ENCODE results near the gene PTPA. TPM values are rescaled to one million over a fixed set of nuclear protein-coding genes. Genes with fewer than 3 reads are reported as not detected.

Gene PTPA
- total and polyA plus RNA-seq, 9 of the 15 experiments (the other 6 are each of a cell fraction or from before 2014, with no cell fraction given), result 1.7 to 121 (median 72.6) TPM

DNA sequence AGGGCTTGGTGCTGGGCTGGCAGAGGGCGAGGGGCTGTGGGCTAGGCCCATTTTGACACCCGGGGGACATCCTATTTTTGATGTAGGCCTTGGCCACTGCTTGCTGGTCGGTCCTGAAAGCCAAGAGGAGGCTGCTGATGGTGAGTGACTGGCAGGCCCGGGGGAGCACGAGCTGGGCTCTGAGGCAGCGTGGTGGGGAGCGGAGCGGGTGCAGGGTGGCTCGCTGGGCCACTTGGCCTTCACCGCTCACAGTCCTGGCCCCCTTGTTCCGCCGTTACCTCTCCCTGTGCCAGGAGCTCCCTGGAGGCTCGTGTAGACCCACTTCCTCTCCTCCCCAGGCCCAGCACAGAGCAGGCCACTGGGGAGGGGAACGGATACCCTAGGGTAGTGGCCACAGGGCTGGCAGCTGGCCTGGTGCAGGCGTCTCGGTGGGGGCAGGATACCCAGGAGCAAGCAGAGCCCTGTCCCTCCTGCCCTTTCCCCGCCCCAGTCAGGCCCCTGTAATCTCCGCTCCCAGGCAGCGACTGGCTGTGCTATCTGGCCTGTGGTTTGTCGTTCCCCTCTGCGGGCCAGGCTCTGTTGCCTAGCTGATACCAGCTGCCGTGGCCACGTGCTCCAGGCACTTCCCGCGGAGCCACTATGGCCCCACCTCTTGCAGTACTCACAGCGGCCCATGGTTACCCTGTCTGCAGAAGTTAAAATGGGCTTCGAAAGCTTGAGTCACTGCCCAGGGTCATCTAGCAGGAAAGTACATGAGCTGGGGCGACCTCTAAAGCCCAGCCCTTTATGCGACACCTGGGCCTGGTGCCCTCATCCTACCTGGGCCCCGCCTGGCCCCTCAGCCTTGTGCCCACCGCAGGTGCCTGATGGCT, 42.0 kb upstream of the PTPA start (continued):
- TF ChIP-seq ZFX (CRISPR knock-in tag; IDR thresholded peaks at IDR 0.05) (peak; percentile 84), VEZF1 (CRISPR knock-in tag; IDR thresholded peaks at IDR 0.05) (peak; percentile 94), U2AF1 (optimal IDR thresholded peaks at IDR 0.05; ENCODE audit: low read depth, low read length) (no peak), HDGF (IDR thresholded peaks at IDR 0.05) (no peak), CCNT2 (IDR thresholded peaks at IDR 0.05; ENCODE audit: borderline replicate concordance, extremely low read depth, insufficient read length, low read depth, low read length) (peak; percentile 100), KLF1 (tag; IDR thresholded peaks at IDR 0.05) (no peak; the same call in 1 of the 2 replicates), GABPB2 (CRISPR knock-in tag; conservative IDR thresholded peaks at IDR 0.05) (no peak), MED1 (CRISPR knock-in tag; IDR thresholded peaks at IDR 0.05; ENCODE audit: borderline replicate concordance) (no peak), NFE2 (IDR thresholded peaks at IDR 0.05; ENCODE audit: low read depth) (peak; percentile 26; the same call in 1 of the 2 replicates), HIVEP1 (CRISPR knock-in tag; IDR thresholded peaks at IDR 0.05) (no peak), PTTG1 (tag; IDR thresholded peaks at IDR 0.05; ENCODE audit: low read depth) (no peak), KLF13 (tag; IDR thresholded peaks at IDR 0.05; ENCODE audit: borderline replicate concordance, low read depth) (peak; percentile 66), SUPT5H (IDR thresholded peaks at IDR 0.05) (no peak), ZNF699 (CRISPR knock-in tag; IDR thresholded peaks at IDR 0.05; ENCODE audit: insufficient replicate concordance) (no peak), ZNF764 (CRISPR knock-in tag; IDR thresholded peaks at IDR 0.05; ENCODE audit: low read depth) (no peak), DACH1 (IDR thresholded peaks at IDR 0.05; ENCODE audit: partially characterized antibody) (peak; percentile 56), MIER1 (IDR thresholded peaks at IDR 0.05; ENCODE audit: low read depth) (no peak; the same call in 1 of the 2 replicates), HDAC8 (tag; IDR thresholded peaks at IDR 0.05) (0 out of 2 replicates have a peak, but pooled peaks have one; percentile 19), ZC3H4 (CRISPR knock-in tag; IDR thresholded peaks at IDR 0.05; ENCODE audit: borderline replicate concordance) (no peak), SRSF9 (IDR thresholded peaks at IDR 0.05; ENCODE audit: borderline replicate concordance, low read depth, low read length) (no peak)
- TF ChIP-seq, protein P1, sequence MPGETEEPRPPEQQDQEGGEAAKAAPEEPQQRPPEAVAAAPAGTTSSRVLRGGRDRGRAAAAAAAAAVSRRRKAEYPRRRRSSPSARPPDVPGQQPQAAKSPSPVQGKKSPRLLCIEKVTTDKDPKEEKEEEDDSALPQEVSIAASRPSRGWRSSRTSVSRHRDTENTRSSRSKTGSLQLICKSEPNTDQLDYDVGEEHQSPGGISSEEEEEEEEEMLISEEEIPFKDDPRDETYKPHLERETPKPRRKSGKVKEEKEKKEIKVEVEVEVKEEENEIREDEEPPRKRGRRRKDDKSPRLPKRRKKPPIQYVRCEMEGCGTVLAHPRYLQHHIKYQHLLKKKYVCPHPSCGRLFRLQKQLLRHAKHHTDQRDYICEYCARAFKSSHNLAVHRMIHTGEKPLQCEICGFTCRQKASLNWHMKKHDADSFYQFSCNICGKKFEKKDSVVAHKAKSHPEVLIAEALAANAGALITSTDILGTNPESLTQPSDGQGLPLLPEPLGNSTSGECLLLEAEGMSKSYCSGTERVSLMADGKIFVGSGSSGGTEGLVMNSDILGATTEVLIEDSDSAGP (CRISPR knock-in tag; IDR thresholded peaks at IDR 0.05), result peak; percentile 52; the same call in 1 of the 2 replicates
- TF ChIP-seq, protein P2, sequence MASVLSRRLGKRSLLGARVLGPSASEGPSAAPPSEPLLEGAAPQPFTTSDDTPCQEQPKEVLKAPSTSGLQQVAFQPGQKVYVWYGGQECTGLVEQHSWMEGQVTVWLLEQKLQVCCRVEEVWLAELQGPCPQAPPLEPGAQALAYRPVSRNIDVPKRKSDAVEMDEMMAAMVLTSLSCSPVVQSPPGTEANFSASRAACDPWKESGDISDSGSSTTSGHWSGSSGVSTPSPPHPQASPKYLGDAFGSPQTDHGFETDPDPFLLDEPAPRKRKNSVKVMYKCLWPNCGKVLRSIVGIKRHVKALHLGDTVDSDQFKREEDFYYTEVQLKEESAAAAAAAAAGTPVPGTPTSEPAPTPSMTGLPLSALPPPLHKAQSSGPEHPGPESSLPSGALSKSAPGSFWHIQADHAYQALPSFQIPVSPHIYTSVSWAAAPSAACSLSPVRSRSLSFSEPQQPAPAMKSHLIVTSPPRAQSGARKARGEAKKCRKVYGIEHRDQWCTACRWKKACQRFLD (CRISPR knock-in tag; IDR thresholded peaks at IDR 0.05), result peak; percentile 99
